ENCODE results near the gene ACLY. TPM values are rescaled to one million over a fixed set of nuclear protein-coding genes. Genes with fewer than 3 reads are reported as not detected.
"Not testable (repeated sequence)": the region's sequence is repeated elsewhere in the genome, so short reads cannot be mapped to it uniquely, and the experiment has no call there.

ACLY gene
- total RNA-seq, 2 experiments from 2014 or later, result 189 to 192 TPM

DNA sequence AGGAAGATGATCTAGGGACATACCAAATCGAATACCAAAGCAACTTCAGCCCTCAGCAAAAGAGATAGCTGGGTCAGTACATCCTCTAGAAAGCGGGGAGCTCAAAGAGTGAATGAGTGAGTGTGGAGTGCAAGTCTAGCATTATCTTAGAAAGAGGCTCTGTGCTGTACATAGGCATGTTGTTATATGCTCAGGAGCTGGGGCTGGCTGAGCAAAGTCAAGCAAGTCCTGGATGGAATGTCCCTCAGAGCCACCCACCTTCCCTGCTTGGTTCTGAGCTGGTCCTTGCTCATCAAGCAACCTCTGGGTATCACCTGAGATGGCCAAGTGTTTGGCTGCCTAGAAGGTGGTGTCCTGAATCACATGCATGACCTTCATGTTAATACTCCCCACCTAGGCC is 48.7 kb downstream of the ACLY start:
- H3K4me3 Mint-ChIP-seq, result no peak overlapping the region
- peaks cover 55% of the 10 kb centered on the region for H3K36me3 Mint-ChIP-seq (ENCODE audit: low read depth)
- no peaks in the 10 kb centered on the region for H3K27me3 Mint-ChIP-seq
- intact Hi-C loops (cut with DNase I, micrococcal nuclease), result no loop called here
- H3K27ac Mint-ChIP-seq, result peak overlapping the region; percentile 94
- no peak for ATAC-seq
- POLR2A ChIA-PET, result interaction anchor here (0.5 to 1.2 kb wide), 2 partner anchors 77 to 181 kb away, joined by 3 read pairs; no protein-coding TSS in a partner anchor
- CTCF ChIA-PET, result interaction anchor here (0.6 to 1.1 kb wide), 2 partner anchors 11 to 132 kb away, joined by 3 read pairs; no protein-coding TSS in a partner anchor
- no peak for DNase-seq
- no peaks in the 10 kb centered on the region for H3K9me3 Mint-ChIP-seq (ENCODE audit: low read depth)
- H3K4me1 Mint-ChIP-seq, result peaks cover 42% of the 10 kb centered on the region

DNA sequence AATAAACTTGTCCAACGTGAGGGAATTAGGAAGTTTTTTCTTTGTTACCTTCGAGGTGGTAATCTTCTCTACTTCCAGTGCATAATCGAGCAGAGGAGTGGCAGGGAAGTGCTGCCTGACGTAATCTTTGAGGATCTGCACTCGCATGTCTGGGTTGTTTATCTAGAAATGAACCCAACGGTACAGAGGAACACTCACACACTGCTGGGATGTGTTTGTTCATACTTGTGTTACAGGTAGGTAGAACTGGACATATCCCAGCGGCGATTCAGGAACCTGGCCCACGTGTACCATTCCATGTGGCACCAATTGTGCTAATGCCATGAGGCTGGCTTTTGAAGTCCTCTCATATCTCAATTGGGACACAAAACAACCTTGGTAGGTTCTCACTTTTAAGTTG is 49.3 kb downstream of the ACLY start:
- intact Hi-C loops (cut with DNase I, micrococcal nuclease), result loop anchor here (5.0 to 10.0 kb wide), 3 partner anchors 135 to 1945 kb away; partner anchors contain the start of genes DNAJC7 (in 1 of the 2), HAP1 (in 1 of the 2), LRRC3C (in 1 of the 2) and ORMDL3 (in 1 of the 2)
- CTCF ChIA-PET, result no interaction called here
- POLR2A ChIA-PET, result interaction anchor here (0.5 to 1.2 kb wide), 2 partner anchors 78 to 180 kb away, joined by 3 read pairs; no protein-coding TSS in a partner anchor
- H3K4me1 Mint-ChIP-seq, result peaks cover 42% of the 10 kb centered on the region
- ATAC-seq (no peak), DNase-seq (no peak)
- peak overlapping the region; percentile 94 for H3K27ac Mint-ChIP-seq
- no peaks in the 10 kb centered on the region for H3K9me3 Mint-ChIP-seq (ENCODE audit: low read depth)
- peaks cover 53% of the 10 kb centered on the region for H3K36me3 Mint-ChIP-seq (ENCODE audit: low read depth)
- no peak overlapping the region for H3K4me3 Mint-ChIP-seq
- H3K27me3 Mint-ChIP-seq, result no peaks in the 10 kb centered on the region

DNA sequence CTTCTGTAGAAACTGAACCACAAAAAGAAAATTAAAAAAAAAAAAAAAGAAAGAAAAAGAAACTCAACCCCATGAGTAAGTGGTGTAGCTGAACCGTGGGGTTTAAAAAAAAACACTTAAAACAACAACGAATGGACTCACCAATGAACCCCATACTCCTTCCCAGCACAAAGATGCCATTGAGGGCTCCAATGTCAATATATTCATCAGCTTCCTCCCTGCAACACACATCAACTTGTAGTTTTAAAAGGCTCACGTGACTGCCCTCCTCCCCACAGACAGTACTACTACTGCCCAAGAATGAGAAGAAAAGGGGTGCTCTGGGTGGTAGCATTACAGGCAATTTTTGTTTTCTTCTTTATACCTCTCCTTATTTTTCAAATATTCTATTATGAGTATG is 50.2 kb downstream of the ACLY start:
- ChIA-PET POLR2A (interaction anchor here (0.6 to 0.7 kb wide), 2 partner anchors 17 to 49 kb away, joined by 4 to 5 read pairs; no protein-coding TSS in a partner anchor), CTCF (interaction anchor here (0.7 kb wide), 1 partner anchor 16 kb away, joined by 3 read pairs; no protein-coding TSS in a partner anchor)
- Mint-ChIP-seq H3K36me3 (ENCODE audit: low read depth) (peaks cover 52% of the 10 kb centered on the region), H3K4me1 (peaks cover 42% of the 10 kb centered on the region), H3K27ac (peak overlapping the region; percentile 94), H3K9me3 (ENCODE audit: low read depth) (no peaks in the 10 kb centered on the region), H3K4me3 (peak overlapping the region; percentile 4), H3K27me3 (no peaks in the 10 kb centered on the region)
- intact Hi-C loops (cut with DNase I, micrococcal nuclease), result loop anchor here (1.0 to 10.0 kb wide), 4 partner anchors 97 to 1944 kb away; partner anchors contain the start of genes DNAJC7 (in 1 of the 2), HAP1 (in 1 of the 2), LRRC3C (in 1 of the 2) and ORMDL3 (in 1 of the 2)
- ATAC-seq (no peak), DNase-seq (peak; percentile 18)

DNA sequence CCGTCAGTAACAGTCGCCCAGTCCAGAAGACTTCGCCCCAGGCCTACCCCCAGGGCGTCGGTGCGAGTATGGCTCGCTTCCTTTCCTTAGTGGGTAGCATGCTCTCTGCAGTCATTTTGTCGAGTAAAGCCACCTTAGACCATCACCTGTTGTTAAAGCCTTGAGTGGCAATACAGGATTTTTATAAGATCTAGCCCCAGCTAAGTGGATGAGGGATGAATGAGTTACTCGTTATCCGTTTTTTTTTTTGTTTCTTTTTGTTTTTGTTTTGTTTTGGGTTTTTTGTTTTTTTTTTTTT is 53.2 kb downstream of the ACLY start:
- ChIA-PET POLR2A (interaction anchor here (1.0 to 1.6 kb wide), 3 partner anchors 53 to 177 kb away, joined by 3 to 7 read pairs (median 5); partner anchors contain the start of genes ACLY and NKIRAS2), CTCF (interaction anchor here (0.6 to 1.6 kb wide), 5 partner anchors 54 to 152 kb away, joined by 3 to 5 read pairs (median 4); partner anchors contain the start of genes DNAJC7 and P3H4)
- Mint-ChIP-seq H3K4me1 (peaks cover 51% of the 10 kb centered on the region), H3K4me3 (no peak overlapping the region), H3K9me3 (ENCODE audit: low read depth) (no peaks in the 10 kb centered on the region), H3K27ac (peak overlapping the region; percentile 68), H3K27me3 (no peaks in the 10 kb centered on the region), H3K36me3 (ENCODE audit: low read depth) (peaks cover 26% of the 10 kb centered on the region)
- ATAC-seq (no peak), DNase-seq (no peak)
- intact Hi-C loops (cut with DNase I, micrococcal nuclease), result loop anchor here (1.0 to 10.0 kb wide), 12 partner anchors 29 to 1941 kb away; partner anchors contain the start of genes DNAJC7 (in 2 of the 2), ACLY (in 1 of the 2), CNP (in 1 of the 2) and HAP1 (in 1 of the 2)

DNA sequence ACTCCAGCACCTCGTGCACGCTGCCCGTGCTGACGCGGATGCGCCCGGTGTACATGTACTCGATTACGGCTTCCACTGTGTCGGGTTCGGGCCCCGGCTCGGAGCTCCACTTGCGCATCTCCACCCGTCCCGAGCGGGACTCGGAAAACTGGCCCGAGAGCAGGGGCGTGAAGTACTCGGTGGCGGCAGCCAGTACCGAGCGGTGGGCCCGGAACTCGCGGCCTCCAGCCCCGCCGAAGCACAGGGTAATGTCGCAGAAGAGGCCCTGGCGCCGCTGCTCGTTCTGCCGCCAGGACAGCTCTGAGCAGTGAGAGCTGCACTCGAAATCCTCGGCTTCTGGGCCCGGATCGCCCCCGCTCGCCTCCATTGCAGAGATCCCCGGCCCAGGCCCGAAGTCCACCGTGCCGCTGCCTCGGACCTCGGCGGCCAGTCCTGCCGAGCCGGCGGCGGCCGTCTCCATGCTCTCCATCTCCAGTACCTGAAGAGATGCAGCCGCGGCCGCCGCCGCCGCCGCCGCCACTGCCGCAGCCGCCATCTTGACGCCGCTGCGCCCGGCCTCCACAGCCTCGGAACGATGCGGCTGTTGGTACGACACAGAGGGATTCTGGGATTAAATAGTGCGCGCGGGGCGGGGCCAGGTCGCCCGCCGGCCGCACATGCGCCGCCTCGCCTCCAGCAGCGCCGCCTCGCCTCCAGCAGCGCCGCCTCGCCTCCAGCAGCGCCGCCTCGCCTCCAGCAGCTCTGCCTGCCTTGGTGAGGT is 53.7 kb downstream of the ACLY start, which contains the start of gene KLHL11:
Gene KLHL11 (minus strand): TSS at position 588 of the 760 bp plus-strand sequence. CDS start 53 bp downstream, at position 535.
- H3K27ac Mint-ChIP-seq, result peak within 1 kb of the TSS; percentile 68
- ChIA-PET POLR2A (interaction anchor here (0.8 to 1.6 kb wide), 6 partner anchors 8 to 177 kb away, joined by 3 to 7 read pairs (median 4); partner anchors contain the start of genes ACLY, DNAJC7 and NKIRAS2), CTCF (interaction anchor here (0.6 to 1.6 kb wide), 7 partner anchors 13 to 153 kb away, joined by 3 to 5 read pairs (median 4); partner anchors contain the start of genes DNAJC7 and P3H4)
- H3K36me3 Mint-ChIP-seq (ENCODE audit: low read depth), result peaks cover 22% of the 10 kb centered on the region
- peaks cover 49% of the 10 kb centered on the region for H3K4me1 Mint-ChIP-seq
- intact Hi-C loops (cut with DNase I, micrococcal nuclease), result loop anchor here (1.0 to 10.0 kb wide), 13 partner anchors 28 to 1940 kb away; partner anchors contain the start of genes DNAJC7 (in 2 of the 2), NT5C3B (in 2 of the 2), ACLY (in 1 of the 2) and CNP (in 1 of the 2)
- H3K9me3 Mint-ChIP-seq (ENCODE audit: low read depth), result no peaks in the 10 kb centered on the region
- H3K4me3 Mint-ChIP-seq, result no peak within 1 kb of the TSS
- no peaks in the 10 kb centered on the region for H3K27me3 Mint-ChIP-seq
- peak; percentile 94 for DNase-seq
- peak; percentile 88 for ATAC-seq

DNA sequence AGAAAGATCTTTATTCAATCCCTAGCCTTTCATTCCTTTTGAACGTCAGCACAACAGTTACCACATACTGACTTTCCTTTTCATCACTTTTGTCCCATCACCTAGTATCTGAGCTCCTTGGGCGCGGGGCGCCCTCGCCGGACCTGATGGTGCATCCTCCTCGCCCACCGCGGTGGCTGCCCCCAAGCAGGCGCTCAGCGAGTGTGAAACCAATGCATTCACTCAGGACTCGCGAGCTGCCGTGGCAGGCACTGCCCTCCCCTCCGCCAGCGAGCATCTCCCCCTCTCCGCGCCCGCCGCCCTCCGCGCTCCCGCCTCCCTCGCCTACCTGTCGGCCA is 54.3 kb downstream of the ACLY start:
- intact Hi-C loops (cut with DNase I, micrococcal nuclease), result loop anchor here (1.0 to 10.0 kb wide), 7 partner anchors 28 to 1940 kb away; partner anchors contain the start of genes NT5C3B (in 2 of the 2), ACLY (in 1 of the 2), DNAJC7 (in 1 of the 2) and HAP1 (in 1 of the 2)

DNA sequence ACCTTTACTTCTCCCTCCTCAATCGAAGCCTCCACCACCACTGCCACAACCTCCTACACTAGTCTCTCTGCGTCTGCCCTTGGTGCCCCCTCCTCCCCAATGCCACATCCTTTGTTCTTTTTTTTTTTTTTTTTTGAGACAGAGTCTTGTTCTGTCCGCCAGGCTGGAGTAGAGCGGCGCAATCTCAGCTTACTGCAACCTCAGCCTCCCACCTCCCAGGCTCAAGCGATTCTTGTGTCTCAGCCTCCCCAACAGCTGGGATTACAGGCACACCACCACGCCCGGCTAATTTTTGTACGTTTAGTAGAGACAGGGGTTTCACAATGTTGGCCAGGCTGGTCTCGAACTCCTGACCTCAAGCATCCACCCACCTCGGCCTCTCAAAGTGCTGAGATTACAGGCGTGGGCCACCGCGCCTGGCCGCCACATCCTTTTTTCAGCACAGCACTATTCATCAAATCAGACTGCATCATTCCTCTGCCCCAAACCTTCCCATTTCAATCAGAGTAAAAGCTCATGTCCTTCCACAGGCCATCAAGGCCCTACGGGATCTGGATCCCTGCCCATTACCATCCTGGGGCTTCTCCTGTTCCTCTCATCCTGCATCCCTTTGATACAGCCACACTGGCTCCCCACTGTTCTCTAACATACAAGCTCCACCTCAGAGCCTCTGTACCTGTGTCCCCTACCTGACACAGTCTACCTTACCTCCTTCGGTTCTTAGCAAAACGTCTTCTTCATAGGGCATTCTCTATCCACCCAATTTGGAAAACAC is 55.5 kb downstream of the ACLY start:
- no peak overlapping the region for H3K4me3 Mint-ChIP-seq
- ChIA-PET POLR2A (interaction anchor here (0.5 to 1.1 kb wide), 6 partner anchors 9 to 171 kb away, joined by 3 to 5 read pairs (median 3); partner anchors contain the start of gene CNP), CTCF (interaction anchor here (0.6 to 1.5 kb wide), 5 partner anchors 10 to 742 kb away, joined by 3 to 5 read pairs (median 3); no protein-coding TSS in a partner anchor)
- H3K36me3 Mint-ChIP-seq (ENCODE audit: low read depth), result peaks cover 9% of the 10 kb centered on the region
- peaks cover 37% of the 10 kb centered on the region for H3K4me1 Mint-ChIP-seq
- no peaks in the 10 kb centered on the region for H3K27me3 Mint-ChIP-seq
- DNase-seq, result peak; percentile 67
- intact Hi-C loops (cut with DNase I, micrococcal nuclease), result loop anchor here (10.0 kb wide), 2 partner anchors 128 to 1938 kb away; partner anchors contain the start of genes HAP1 (in 1 of the 2), LRRC3C (in 1 of the 2) and ORMDL3 (in 1 of the 2)
- peak; percentile 37 for ATAC-seq
- no peaks in the 10 kb centered on the region for H3K9me3 Mint-ChIP-seq (ENCODE audit: low read depth)
- no peak overlapping the region for H3K27ac Mint-ChIP-seq

More for the DNA sequence above, 54.3 kb downstream of the ACLY start:
- ChIA-PET CTCF (interaction anchor here (1.0 to 1.6 kb wide), 6 partner anchors 11 to 153 kb away, joined by 3 to 5 read pairs (median 4); partner anchors contain the start of genes DNAJC7 and P3H4), POLR2A (interaction anchor here (0.8 to 1.6 kb wide), 7 partner anchors 9 to 175 kb away, joined by 3 to 5 read pairs (median 3); partner anchors contain the start of genes ACLY, DNAJC7 and NKIRAS2)
- peaks cover 46% of the 10 kb centered on the region for H3K4me1 Mint-ChIP-seq
- ATAC-seq (no peak), DNase-seq (no peak)
- peaks cover 17% of the 10 kb centered on the region for H3K36me3 Mint-ChIP-seq (ENCODE audit: low read depth)
- H3K9me3 Mint-ChIP-seq (ENCODE audit: low read depth), result no peaks in the 10 kb centered on the region
- H3K4me3 Mint-ChIP-seq, result no peak overlapping the region
- no peaks in the 10 kb centered on the region for H3K27me3 Mint-ChIP-seq
- H3K27ac Mint-ChIP-seq, result no peak overlapping the region

DNA sequence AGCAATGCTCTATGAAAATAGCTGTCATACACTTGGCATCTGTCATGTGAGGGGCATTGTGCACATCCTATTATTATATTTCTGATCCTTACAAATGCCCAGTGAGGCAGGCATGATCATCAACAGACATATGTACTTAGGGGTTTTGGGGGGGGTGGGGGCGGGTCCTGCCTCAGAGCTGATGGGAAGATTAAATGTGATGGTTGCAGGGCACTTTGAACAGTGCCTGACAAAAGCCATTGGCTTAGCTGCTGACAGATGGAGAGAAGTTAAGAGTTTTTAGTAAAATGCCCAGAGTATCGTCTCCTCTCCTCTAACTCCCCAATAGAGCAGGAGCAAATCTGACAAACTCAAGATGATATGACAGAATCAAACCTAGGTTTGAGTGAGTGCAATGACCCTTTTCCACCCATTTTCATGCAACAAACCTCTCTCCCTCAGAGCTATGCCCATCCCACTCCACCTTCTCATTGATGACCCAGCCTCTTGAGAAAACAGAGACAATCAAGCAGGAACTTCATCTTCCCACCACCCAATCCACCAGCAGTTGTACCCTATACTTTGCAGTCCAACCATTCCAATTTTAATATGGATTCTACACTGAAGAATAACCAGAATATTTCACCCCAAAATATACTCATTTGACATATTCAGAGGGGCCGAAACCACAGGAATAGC is 58.4 kb downstream of the ACLY start:
- Mint-ChIP-seq H3K27ac (no peak overlapping the region), H3K27me3 (no peaks in the 10 kb centered on the region), H3K4me3 (no peak overlapping the region), H3K36me3 (ENCODE audit: low read depth) (peaks cover 6% of the 10 kb centered on the region), H3K4me1 (peaks cover 23% of the 10 kb centered on the region), H3K9me3 (ENCODE audit: low read depth) (no peaks in the 10 kb centered on the region)
- intact Hi-C loops (cut with DNase I, micrococcal nuclease), result loop anchor here (10.0 kb wide), 2 partner anchors 126 to 1936 kb away; partner anchors contain the start of genes HAP1 (in 1 of the 2), LRRC3C (in 1 of the 2) and ORMDL3 (in 1 of the 2)
- ChIA-PET POLR2A (no interaction called here), CTCF (interaction anchor here (1.1 kb wide), 1 partner anchor 25 kb away, joined by 3 read pairs; no protein-coding TSS in a partner anchor)
- DNase-seq (no peak), ATAC-seq (no peak)

DNA sequence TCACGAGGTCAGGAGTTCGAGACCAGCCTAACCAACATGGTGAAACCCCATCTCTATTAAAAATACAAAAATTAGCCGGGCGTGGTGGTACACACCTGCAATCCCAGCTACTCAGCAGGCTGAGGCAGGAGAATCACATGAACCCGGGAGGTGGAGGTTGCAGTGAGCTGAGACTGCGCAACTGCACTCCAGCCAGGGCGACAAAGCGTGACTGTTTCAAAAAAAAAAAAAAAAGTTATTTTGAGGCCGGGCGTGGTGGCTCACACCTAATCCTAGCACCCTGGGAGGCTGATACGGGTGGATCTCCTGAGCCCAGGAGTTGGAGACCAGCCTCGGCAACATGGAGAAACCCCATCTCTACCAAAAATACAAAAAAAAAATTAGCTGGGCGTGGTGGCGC is 67.4 kb downstream of the ACLY start:
- H3K36me3 Mint-ChIP-seq (ENCODE audit: low read depth), result peaks cover 29% of the 10 kb centered on the region
- H3K27me3 Mint-ChIP-seq; H3K4me3 Mint-ChIP-seq; intact Hi-C loops (cut with DNase I, micrococcal nuclease); ATAC-seq; H3K9me3 Mint-ChIP-seq (ENCODE audit: low read depth); H3K27ac Mint-ChIP-seq; DNase-seq: not testable (repeated sequence)
- CTCF ChIA-PET, result interaction anchor here (1.1 kb wide), 1 partner anchor 10 kb away, joined by 3 read pairs; no protein-coding TSS in a partner anchor
- POLR2A ChIA-PET, result interaction anchor here (0.6 to 1.2 kb wide), 4 partner anchors 13 to 676 kb away, joined by 4 to 8 read pairs (median 4); no protein-coding TSS in a partner anchor
- H3K4me1 Mint-ChIP-seq, result peaks cover 16% of the 10 kb centered on the region
